DND-41 (cell line): ENCODE measurements around the gene SPDL1.
A peak's percentile ranks its signal among the peaks of the same experiment; 100 is the strongest.

ENCODE experiments used
- ATAC-seq: fragments of 200-7000 bp; cut with Tn5 transposase; 3 replicates; pipeline ENCODE4 v1.9.1; 2021; ENCODE audit warnings: low read depth; ENCODE audit not compliant: insufficient read depth
- DNase-seq: peaks from one replicate; pipeline ENCODE4 v3.0.0-alpha.2; 2020
- H2AFZ ChIP-seq: 2 replicates; pipeline ENCODE4 v1.6.0; 2012; ENCODE audit warnings: low read depth, low read length
- H3K27ac ChIP-seq: 2 replicates; pipeline ENCODE4 v1.5.1; 2012; ENCODE audit warnings: low read length, inconsistent platforms
- H3K27me3 ChIP-seq: fragments of 200-600 bp; sonication (generic); 2 replicates; pipeline ENCODE4 v1.6.0; 2012; ENCODE audit warnings: low read length, mild to moderate bottlenecking, inconsistent platforms; ENCODE audit not compliant: insufficient read depth, poor library complexity
- H3K36me3 ChIP-seq: 2 replicates; pipeline ENCODE4 v1.5.1; 2012; ENCODE audit warnings: low read length, inconsistent platforms; ENCODE audit not compliant: insufficient read depth
- H3K4me1 ChIP-seq: 2 replicates; pipeline ENCODE4 v1.5.1; 2012; ENCODE audit warnings: mild to moderate bottlenecking, low read length; ENCODE audit not compliant: insufficient read depth
- H3K4me2 ChIP-seq: 2 replicates; pipeline ENCODE4 v1.6.0; 2012; ENCODE audit warnings: mild to moderate bottlenecking, moderate library complexity, low read length, inconsistent platforms; ENCODE audit not compliant: insufficient read depth
- H3K4me3 ChIP-seq, 2 experiments: fragments of 200-600 bp in 1 of 2; shearing (Covaris generic) in 1 of 2; 2 replicates each; pipeline ENCODE4 v1.5.1; 2012 to 2016; ENCODE audit warnings: inconsistent platforms in 2 of 2, low read length in 2 of 2, mild to moderate bottlenecking in 2 of 2, low read depth in 1 of 2, moderate library complexity in 1 of 2
- H3K79me2 ChIP-seq: 2 replicates; pipeline ENCODE4 v1.6.0; 2012; ENCODE audit warnings: low read length, inconsistent platforms; ENCODE audit not compliant: insufficient read depth
- H3K9ac ChIP-seq: 2 replicates; pipeline ENCODE4 v1.6.0; 2012; ENCODE audit warnings: low read depth, mild to moderate bottlenecking, inconsistent platforms, low read length, moderate library complexity
- H3K9me3 ChIP-seq: 2 replicates; pipeline ENCODE4 v1.5.1; 2012; ENCODE audit warnings: low read length, moderate library complexity, mild to moderate bottlenecking, inconsistent platforms; ENCODE audit not compliant: insufficient read depth, severe bottlenecking
- H4K20me1 ChIP-seq: 2 replicates; pipeline ENCODE4 v1.6.0; 2012; ENCODE audit warnings: low read length; ENCODE audit not compliant: insufficient read depth
- EZH2 ChIP-seq: IDR thresholded peaks from 3 replicates; pipeline ENCODE4 v1.6.1; 2012; ENCODE audit warnings: borderline replicate concordance, low read depth, mild to moderate bottlenecking, moderate library complexity, low read length, inconsistent platforms; ENCODE audit not compliant: severe bottlenecking
- TF ChIP-seq, protein P1 (sequence below): IDR thresholded peaks from 2 replicates; pipeline ENCODE4 v1.5.1; 2012; ENCODE audit warnings: borderline replicate concordance, low read length, moderate library complexity, mild to moderate bottlenecking; ENCODE audit not compliant: poor library complexity, severe bottlenecking; ENCODE audit errors: extremely low read depth

SPDL1 gene

DNA sequence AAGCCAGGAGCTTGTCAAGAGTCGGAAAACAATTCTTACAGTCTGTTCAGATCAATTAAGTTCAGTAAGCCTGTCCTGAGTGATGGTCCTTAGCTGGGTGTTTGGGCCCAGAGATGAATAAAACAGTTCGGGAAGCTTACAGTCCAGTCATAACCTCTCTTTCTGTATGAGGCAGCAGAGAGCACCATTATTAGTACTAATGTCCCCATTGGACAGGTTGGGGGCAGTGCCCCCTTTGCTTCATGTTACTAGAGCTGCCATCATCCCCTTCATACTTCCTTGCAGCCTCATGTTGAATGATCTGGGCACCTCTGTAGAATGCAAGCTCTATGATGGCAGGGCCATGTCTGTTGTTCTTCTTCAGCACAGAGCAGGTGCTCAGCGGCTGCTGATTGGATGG is 63.3 kb downstream of the SPDL1 start:
- no peak overlapping the region for H3K4me3 ChIP-seq

GRCh38 chr5:169647566-169647965 is 64.0 kb downstream of the SPDL1 start:
- Histone ChIP-seq H3K79me2 (peaks cover 99% of the 10 kb centered on the region), H3K27ac (peak overlapping the region; percentile 50), H3K36me3 (peaks cover 48% of the 10 kb centered on the region), H4K20me1 (peaks cover 91% of the 10 kb centered on the region), H3K4me2 (no peak overlapping the region), H3K27me3 (no peaks in the 10 kb centered on the region), H3K9me3 (no peaks in the 10 kb centered on the region), H3K4me1 (peaks cover 44% of the 10 kb centered on the region), H3K4me3 (no peak overlapping the region), H3K9ac (no peak overlapping the region), H2AFZ (no peak overlapping the region)
- DNase-seq (peak; percentile 20), ATAC-seq (peak; percentile 70)
- TF ChIP-seq EZH2 = no peak
- TF ChIP-seq, protein P1, sequence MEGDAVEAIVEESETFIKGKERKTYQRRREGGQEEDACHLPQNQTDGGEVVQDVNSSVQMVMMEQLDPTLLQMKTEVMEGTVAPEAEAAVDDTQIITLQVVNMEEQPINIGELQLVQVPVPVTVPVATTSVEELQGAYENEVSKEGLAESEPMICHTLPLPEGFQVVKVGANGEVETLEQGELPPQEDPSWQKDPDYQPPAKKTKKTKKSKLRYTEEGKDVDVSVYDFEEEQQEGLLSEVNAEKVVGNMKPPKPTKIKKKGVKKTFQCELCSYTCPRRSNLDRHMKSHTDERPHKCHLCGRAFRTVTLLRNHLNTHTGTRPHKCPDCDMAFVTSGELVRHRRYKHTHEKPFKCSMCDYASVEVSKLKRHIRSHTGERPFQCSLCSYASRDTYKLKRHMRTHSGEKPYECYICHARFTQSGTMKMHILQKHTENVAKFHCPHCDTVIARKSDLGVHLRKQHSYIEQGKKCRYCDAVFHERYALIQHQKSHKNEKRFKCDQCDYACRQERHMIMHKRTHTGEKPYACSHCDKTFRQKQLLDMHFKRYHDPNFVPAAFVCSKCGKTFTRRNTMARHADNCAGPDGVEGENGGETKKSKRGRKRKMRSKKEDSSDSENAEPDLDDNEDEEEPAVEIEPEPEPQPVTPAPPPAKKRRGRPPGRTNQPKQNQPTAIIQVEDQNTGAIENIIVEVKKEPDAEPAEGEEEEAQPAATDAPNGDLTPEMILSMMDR = no peak

More for the DNA sequence above, 63.3 kb downstream of the SPDL1 start:
- Histone ChIP-seq H3K27me3 (no peaks in the 10 kb centered on the region), H3K4me2 (no peak overlapping the region), H2AFZ (no peak overlapping the region), H3K36me3 (peaks cover 47% of the 10 kb centered on the region), H3K9ac (no peak overlapping the region), H3K9me3 (no peaks in the 10 kb centered on the region), H4K20me1 (peaks cover 91% of the 10 kb centered on the region), H3K4me1 (peaks cover 45% of the 10 kb centered on the region), H3K79me2 (peaks cover 99% of the 10 kb centered on the region), H3K27ac (no peak overlapping the region)
- ATAC-seq (no peak), DNase-seq (no peak)
- TF ChIP-seq, protein P1 = no peak
- TF ChIP-seq EZH2 = no peak

GRCh38 chr5:169648725-169649310 is 65.2 kb downstream of the SPDL1 start:
- Histone ChIP-seq H3K9ac (no peak overlapping the region), H3K79me2 (peaks cover 99% of the 10 kb centered on the region), H3K4me3 (no peak overlapping the region), H3K9me3 (no peaks in the 10 kb centered on the region), H3K4me1 (peaks cover 44% of the 10 kb centered on the region), H3K27me3 (no peaks in the 10 kb centered on the region), H2AFZ (no peak overlapping the region), H4K20me1 (peaks cover 92% of the 10 kb centered on the region), H3K36me3 (peaks cover 53% of the 10 kb centered on the region), H3K27ac (0 out of 2 replicates have a peak overlapping the region, but pooled peaks have one; percentile 9), H3K4me2 (no peak overlapping the region)
- TF ChIP-seq EZH2 = no peak
- DNase-seq = no peak
- ATAC-seq = no peak

DNA sequence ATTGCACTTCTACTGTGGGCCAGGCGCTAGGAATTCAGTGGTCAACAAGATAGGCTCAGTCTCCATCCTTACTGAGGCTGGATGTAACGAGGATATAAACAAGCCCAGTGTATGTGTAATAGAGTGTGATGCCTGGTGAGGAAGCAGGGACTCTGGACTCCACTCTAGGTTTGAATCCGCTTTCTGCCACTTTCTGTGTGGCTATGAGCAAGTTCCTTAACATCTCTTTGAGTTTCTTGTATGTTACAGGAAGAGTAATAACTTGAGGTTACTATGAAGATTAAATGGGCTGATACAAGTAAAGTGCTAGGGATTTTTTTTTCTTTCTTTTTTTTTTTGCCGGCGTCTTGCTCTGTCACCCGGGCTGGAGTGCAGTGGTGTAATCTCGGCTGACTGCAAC is 65.9 kb downstream of the SPDL1 start:
- H3K36me3 ChIP-seq = peaks cover 59% of the 10 kb centered on the region
- ATAC-seq (peak; percentile 14; the same call in 1 of the 3 replicates), DNase-seq (no peak)
- H3K79me2 ChIP-seq = peaks cover 99% of the 10 kb centered on the region
- H3K27me3 ChIP-seq = no peaks in the 10 kb centered on the region
- no peak overlapping the region for H2AFZ ChIP-seq
- no peak overlapping the region for H3K4me2 ChIP-seq
- peaks cover 92% of the 10 kb centered on the region for H4K20me1 ChIP-seq
- peaks cover 44% of the 10 kb centered on the region for H3K4me1 ChIP-seq
- no peak for TF ChIP-seq EZH2
- TF ChIP-seq, protein P1 = no peak
- H3K27ac ChIP-seq = no peak overlapping the region
- no peak overlapping the region for H3K4me3 ChIP-seq
- no peak overlapping the region for H3K9ac ChIP-seq
- no peaks in the 10 kb centered on the region for H3K9me3 ChIP-seq
